Hepatocyte (in vitro differentiated cells): Measurements from ENCODE around the gene BST2.

ENCODE experiments used
- CTCF ChIP-seq: fragments of 200-600 bp; sonication (generic); IDR thresholded peaks from 2 replicates; pipeline ENCODE4 v1.5.1; 2016; ENCODE audit warnings: antibody characterized with exemption, mild to moderate bottlenecking; ENCODE audit not compliant: poor library complexity
- EZH2 ChIP-seq: fragments of 200-600 bp; sonication (generic); IDR thresholded peaks from 2 replicates; pipeline ENCODE4 v1.6.1; 2016; ENCODE audit warnings: antibody characterized with exemption, mild to moderate bottlenecking, borderline replicate concordance
- EZH2phosphoT487 ChIP-seq: fragments of 200-600 bp; sonication (generic); IDR thresholded peaks from one replicate; pipeline ENCODE4 v1.6.1; 2018; ENCODE audit warnings: antibody characterized with exemption, mild to moderate bottlenecking, low read depth, moderate library complexity; ENCODE audit not compliant: unreplicated experiment, severe bottlenecking

- TF ChIP-seq CTCF (no peak), EZH2 (no peak), EZH2phosphoT487 (no peak)
Observed at GRCh38 chr19:17451820-17452219, 46.4 kb upstream of the BST2 start.
